NAMALWA (cell line): ENCODE data around the gene LEUTX.

Experiments used
- DNase-seq: peaks from one replicate; pipeline ENCODE4 v3.0.0-alpha.2; 2015; ENCODE audit warnings: low spot score

LEUTX gene

GRCh38 chr19:39824143-39825092 lies 45.8 kb downstream of the LEUTX start:
- DNase-seq: peak; percentile 94

- no peak for DNase-seq
These were observed 46.4 kb downstream of the LEUTX start for GRCh38 chr19:39825093-39825463.

DNA sequence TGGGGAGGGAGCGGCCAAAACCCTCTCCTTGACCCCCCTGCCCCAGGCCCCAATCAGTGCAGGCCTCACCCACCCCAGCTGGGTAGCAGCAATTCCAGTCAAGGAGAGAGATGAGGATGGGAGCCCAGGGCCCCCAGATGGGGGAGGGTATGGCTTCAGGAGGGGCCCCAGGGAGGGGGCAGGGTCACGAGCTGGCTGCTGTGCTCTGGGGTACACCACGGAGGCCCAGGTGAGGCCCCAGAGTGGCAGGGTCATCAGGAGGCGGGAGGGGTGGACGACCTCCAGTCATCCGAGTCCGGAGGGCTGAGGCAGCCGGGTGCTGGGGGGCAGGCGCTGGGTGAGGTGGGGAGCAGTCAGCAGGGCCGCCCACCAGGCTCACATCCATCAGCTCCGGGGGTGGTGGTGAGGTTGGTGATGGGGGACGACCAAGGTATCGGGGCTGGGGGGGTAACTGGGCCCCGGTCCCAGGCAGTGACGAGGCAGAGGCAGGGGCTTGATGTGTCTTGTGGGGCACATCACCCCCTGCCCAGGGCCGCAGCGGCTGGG lies 47.0 kb downstream of the LEUTX start:
- no peak for DNase-seq

DNA sequence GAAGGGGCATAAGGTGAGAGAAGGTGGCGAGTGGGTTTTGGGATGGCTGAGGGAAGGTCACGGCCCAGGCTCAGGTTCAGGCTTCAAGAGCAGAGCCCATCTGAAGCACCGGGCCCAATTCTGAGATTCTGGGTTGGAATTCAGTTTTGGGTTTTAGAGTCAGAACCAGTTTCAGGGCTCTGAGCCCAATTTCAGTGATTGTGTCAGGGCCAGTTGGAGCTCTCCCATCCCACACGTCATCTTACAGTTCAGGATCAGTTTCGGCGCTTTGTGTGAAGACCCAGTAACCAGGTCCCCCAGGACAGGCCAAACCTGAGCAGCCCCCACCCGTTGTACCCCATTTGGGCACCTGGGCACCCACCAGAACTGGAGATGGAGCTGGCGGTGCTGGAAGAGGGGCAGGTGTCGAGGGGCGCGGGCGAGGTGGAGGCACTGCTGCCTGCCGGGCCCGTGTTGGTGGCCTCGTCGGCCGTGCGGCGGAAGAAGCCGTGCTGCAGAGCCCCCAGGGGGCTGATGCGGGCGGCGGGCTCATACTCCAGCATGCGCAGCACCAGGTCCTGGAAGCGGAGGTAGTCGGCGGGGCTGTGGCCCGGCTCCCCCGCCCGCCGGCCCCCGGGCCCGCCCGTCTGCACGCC lies 47.8 kb downstream of the LEUTX start:
- no peak for DNase-seq

DNA sequence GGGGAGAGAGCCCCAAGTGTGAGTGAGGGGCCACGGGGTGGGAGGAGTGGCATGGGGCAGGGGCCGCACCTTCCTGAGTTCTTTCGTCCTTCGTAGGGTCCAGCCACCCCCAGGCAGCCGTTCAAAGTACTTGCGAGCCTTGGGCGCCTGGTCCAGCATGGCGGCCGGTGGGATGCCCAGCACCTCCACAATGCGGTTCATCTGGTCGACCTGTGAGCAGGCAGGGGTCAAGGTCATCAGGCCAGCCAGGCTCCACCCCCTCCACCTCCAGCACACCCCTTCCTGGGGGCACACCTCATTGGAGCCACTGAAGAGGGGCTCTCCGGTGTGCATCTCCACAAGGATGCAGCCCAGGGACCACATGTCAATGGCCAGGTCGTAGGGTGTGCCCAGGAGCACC lies 48.6 kb downstream of the LEUTX start:
- no peak for DNase-seq

DNA sequence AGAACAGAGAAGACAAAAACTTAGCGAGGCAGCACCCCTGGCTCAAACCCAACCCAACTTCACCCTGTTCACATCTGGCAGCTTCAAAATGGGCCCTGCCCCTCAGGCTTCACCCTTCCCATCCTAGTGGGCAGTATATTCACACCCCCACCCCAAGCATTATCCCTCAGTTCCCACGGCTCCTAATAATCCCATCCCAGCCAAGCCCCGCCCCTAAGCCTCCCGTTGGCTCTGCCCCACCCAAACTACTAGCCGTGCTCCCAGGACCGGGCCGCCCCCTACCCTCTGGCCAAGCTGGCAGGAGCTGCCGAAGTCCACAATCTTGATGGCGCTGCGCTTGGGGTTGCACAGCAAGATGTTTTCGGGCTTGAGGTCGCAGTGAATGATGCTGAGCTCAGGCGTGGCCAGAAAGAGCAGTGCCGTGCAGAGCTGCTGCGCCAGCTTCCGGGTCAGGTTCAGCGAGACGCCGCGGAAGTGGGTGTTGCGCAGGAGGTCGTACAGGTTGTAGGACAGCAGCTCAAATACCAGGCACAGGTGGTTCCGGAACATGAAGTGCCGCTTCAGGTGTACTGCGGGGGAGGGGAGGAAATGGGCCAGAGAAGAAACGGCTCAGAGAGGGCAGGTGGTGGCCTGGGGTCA lies 49.5 kb downstream of the LEUTX start:
- no peak for DNase-seq

GRCh38 chr19:39828654-39829032 lies 50.0 kb downstream of the LEUTX start:
- DNase-seq: no peak

- DNase-seq: no peak
These were observed 51.1 kb downstream of the LEUTX start for GRCh38 chr19:39829702-39830275.

- no peak for DNase-seq
These were observed 51.8 kb downstream of the LEUTX start for GRCh38 chr19:39830406-39830805.

GRCh38 chr19:39830847-39831246 lies 52.2 kb downstream of the LEUTX start:
- no peak for DNase-seq

- no peak for DNase-seq
These were observed 53.0 kb downstream of the LEUTX start for GRCh38 chr19:39831679-39832078.

DNA sequence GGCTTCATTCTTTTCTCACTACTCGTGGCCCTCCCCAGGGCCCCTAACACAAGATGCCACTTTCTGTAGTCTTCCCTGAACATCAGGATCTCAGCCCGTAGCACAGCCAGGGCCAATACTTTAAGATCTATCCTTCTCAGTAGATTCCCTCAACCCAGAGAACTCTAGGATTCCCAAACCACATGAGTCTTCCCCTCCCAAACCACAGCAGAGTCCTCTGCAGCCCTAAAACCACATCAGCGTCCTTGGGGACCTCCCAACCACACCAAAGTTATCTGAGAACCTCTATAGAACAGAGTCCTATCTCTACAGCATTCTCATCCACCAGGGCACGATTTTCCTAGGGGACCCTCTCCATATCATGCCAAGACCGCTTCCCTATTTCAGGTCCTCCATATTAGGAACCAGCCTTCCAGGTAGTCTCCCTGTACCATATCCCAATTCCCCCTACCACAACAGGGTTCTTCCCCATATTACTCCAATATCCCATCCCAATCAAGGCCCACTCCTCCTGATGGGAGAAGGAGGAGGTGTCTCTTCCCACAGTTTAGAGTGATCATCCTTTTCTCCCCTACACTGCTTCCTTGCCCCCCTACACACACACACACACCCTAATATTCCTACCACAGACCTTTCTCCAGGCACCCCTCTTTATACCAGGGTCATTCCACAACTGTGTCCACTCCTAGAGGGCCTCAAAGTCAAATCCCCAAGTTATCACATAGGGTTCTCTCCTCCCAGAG lies 53.9 kb downstream of the LEUTX start:
- DNase-seq: no peak

DNA sequence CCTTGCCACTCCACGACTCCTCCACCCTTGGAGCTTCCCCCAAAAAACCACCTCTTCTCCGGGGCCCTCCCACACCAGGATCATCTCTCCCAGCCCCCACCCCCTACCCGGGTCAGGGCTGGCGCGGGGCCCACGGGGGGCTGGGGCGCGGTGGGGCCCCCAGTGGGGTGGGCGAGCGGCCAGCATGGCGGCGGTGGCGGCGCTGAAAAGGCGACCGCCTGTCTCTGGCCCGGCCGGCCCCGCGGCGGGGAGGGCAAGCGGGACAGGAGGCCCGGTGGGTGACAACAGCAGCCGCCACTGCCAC lies 54.5 kb downstream of the LEUTX start:
- DNase-seq: no peak

DNA sequence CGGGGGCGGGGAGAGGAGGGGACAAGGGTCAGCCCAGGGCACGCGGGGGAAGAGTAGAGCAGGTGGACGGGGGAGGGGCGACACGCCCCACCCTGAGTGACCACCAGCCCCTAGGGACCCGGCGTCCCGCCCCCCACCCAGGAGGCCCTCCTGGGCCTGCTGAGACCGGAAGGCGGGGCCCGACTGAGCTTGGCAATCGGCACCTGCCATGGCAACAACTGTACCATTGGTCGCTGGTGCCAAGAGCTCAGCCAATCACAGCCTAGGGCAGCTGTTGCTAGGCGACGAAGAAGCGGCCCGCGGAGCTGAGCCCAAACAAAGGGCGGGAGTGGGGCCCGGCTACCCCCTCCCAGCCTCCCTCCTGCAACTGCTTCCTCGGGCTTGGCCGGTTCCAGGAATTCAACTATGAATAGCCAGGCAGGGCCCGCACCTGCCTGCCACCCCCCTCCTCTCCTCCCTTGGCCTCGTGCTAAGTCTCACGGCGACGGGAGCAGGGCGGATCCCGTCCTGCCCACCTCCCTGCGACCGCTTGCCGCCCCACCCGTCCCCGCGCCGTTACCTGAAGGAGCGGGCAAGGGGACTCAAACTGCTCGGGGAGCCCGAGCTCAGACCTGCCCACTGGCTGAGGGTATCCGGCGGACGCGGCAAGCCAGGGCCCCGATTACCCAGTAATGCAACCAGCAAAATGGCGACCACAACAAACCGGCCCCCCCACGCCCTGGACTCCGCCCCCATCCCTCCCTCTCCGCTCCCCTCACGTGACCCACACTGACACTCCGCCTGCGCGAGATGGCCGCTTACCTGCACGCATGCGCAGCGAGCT lies 55.0 kb downstream of the LEUTX start, which contains the start of gene DYRK1B:
Gene DYRK1B (minus strand): TSS at position 699 of the 823 bp plus-strand sequence. CDS start 2,295 bp downstream, outside the sequence.
- peak; percentile 98 for DNase-seq

GRCh38 chr19:39834287-39834841 lies 55.7 kb downstream of the LEUTX start:
- DNase-seq: no peak
